AG09319 (cell line): ENCODE results near the gene ANKRD53.

Source experiments
- DNase-seq: peaks from one replicate; pipeline ENCODE4 v3.0.0-alpha.2; 2010; ENCODE audit warnings: low read depth; ENCODE audit errors: extremely low read depth
- TF ChIP-seq, protein P1 (sequence below): IDR thresholded peaks from 2 replicates; pipeline ENCODE4 v1.5.1; 2011; ENCODE audit warnings: low read depth, mild to moderate bottlenecking, inconsistent platforms, low read length, moderate library complexity

The ANKRD53 gene

DNA sequence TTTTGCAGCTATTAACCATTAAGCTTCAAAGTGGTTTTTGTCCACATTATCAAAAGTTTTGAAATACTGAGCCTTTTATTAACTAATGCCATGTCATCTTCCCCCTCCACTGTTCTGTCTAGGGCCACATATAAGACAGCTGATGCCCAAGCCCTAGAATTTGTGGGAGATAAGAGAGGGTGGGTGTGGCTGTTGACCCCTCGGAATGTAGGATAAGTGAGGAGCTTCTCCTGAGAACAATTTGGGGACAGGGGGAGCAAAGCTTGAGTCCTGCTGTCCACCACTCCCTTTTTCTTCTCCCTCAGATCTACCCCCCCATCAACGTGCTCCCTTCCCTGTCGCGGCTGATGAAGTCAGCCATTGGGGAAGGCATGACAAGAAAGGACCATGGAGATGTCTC lies 14.3 kb upstream of the ANKRD53 start:
- no peak for DNase-seq
- TF ChIP-seq, protein P1, sequence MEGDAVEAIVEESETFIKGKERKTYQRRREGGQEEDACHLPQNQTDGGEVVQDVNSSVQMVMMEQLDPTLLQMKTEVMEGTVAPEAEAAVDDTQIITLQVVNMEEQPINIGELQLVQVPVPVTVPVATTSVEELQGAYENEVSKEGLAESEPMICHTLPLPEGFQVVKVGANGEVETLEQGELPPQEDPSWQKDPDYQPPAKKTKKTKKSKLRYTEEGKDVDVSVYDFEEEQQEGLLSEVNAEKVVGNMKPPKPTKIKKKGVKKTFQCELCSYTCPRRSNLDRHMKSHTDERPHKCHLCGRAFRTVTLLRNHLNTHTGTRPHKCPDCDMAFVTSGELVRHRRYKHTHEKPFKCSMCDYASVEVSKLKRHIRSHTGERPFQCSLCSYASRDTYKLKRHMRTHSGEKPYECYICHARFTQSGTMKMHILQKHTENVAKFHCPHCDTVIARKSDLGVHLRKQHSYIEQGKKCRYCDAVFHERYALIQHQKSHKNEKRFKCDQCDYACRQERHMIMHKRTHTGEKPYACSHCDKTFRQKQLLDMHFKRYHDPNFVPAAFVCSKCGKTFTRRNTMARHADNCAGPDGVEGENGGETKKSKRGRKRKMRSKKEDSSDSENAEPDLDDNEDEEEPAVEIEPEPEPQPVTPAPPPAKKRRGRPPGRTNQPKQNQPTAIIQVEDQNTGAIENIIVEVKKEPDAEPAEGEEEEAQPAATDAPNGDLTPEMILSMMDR = no peak

DNA sequence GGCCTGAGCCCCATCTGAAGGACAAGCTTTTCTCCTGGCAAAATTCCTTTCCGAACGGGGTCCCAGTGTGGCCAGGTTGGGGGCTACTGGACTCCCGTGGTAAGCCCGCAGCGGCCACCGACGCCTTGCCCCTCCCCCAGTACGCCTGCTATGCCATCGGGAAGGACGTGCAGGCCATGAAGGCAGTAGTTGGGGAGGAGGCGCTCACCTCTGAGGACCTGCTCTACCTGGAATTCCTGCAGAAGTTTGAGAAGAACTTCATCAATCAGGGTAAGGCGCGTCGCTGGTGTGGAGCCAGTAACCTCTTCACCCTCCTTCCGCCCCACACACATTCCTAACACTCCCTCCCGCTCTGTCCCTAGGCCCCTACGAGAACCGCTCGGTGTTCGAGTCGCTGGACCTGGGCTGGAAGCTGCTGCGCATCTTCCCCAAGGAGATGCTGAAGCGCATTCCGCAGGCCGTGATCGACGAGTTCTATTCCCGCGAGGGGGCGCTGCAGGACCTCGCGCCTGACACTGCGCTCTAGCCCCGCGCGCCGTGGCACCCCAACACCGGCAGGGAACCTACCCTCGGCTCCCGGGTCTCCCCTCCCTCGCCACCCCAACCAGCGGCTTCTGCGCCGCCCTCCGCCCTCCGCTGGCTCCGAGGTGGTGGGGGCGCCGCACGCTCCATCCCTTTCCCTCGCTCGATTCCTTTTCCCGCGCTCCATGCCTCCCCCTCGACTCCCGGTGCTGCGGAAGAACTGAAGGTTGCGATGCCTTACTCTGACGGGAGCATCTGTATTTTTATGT lies 13.6 kb upstream of the ANKRD53 start:
- DNase-seq = no peak

GRCh38 chr2:70965506-70965905 lies 12.9 kb upstream of the ANKRD53 start:
- TF ChIP-seq, protein P1 = no peak
- no peak for DNase-seq

More for the DNA sequence above, 13.6 kb upstream of the ANKRD53 start:
- TF ChIP-seq, protein P1 = peak; percentile 82

GRCh38 chr2:70966681-70967080 lies 11.7 kb upstream of the ANKRD53 start:
- no peak for DNase-seq
- TF ChIP-seq, protein P1 = no peak

- TF ChIP-seq, protein P1 = no peak
- DNase-seq = no peak
These were observed 11.2 kb upstream of the ANKRD53 start for GRCh38 chr2:70967189-70967588.

GRCh38 chr2:70974592-70974991 lies 3.8 kb upstream of the ANKRD53 start:
- no peak for DNase-seq
- TF ChIP-seq, protein P1 = no peak

GRCh38 chr2:70975237-70975636 lies 3.2 kb upstream of the ANKRD53 start:
- no peak for DNase-seq
- TF ChIP-seq, protein P1 = no peak
